CD14-positive monocyte (primary cell): ENCODE results near the gene DPCD. TPM values are rescaled to one million over a fixed set of nuclear protein-coding genes. Genes with fewer than 3 reads are reported as not detected.

ENCODE experiments used
- DNase-seq, 3 donors: peaks; one replicate each; pipeline ENCODE4 v3.0.0-alpha.2; 2011 to 2022
- H2AFZ ChIP-seq: 2 replicates; pipeline ENCODE4 v1.6.0; 2012; ENCODE audit warnings: mild to moderate bottlenecking, low read depth, low read length, inconsistent platforms; ENCODE audit not compliant: insufficient read depth, poor library complexity, severe bottlenecking
- H3K27ac ChIP-seq, 2 donors: 1 replicate in 1 of 2; 2 replicates in 1 of 2; pipeline ENCODE4 v1.5.1; 2012 to 2013; ENCODE audit warnings: low read length in 2 of 2, control low read depth in 1 of 2, inconsistent platforms in 1 of 2, low read depth in 1 of 2, mild to moderate bottlenecking in 1 of 2
- H3K27me3 ChIP-seq, 2 donors: one replicate each; pipeline versions ENCODE4 v1.6.0 to v1.6.1; 2011 to 2013; ENCODE audit warnings: low read length in 2 of 2; ENCODE audit not compliant: control insufficient read depth in 2 of 2, insufficient read depth in 2 of 2
- H3K36me3 ChIP-seq, 2 donors: replicated peaks in 1 of 2; 1 replicate in 1 of 2; 2 replicates in 1 of 2; pipeline versions ENCODE4 v1.5.1 to v1.6.1; 2012 to 2013; ENCODE audit warnings: low read length in 2 of 2, control low read depth in 1 of 2, inconsistent platforms in 1 of 2, mild to moderate bottlenecking in 1 of 2; ENCODE audit not compliant: insufficient read depth in 2 of 2, control insufficient read depth in 1 of 2
- H3K4me1 ChIP-seq, 2 donors: 1 replicate in 1 of 2; 2 replicates in 1 of 2; pipeline versions ENCODE4 v1.5.1 to v1.6.1; 2012 to 2013; ENCODE audit warnings: low read length in 2 of 2, control low read depth in 1 of 2, inconsistent platforms in 1 of 2, mild to moderate bottlenecking in 1 of 2, moderate library complexity in 1 of 2; ENCODE audit not compliant: insufficient read depth in 2 of 2, control insufficient read depth in 1 of 2
- H3K4me2 ChIP-seq: replicated peaks from 2 replicates; pipeline ENCODE3; 2012; ENCODE audit warnings: low read length, moderate library complexity, mild to moderate bottlenecking; ENCODE audit not compliant: poor library complexity, severe bottlenecking; ENCODE audit errors: extremely low read depth
- H3K4me3 ChIP-seq, 3 experiments: fragments of 200-600 bp in 1 of 3; sonication (generic) in 1 of 3; replicated peaks in 1 of 3; 1 replicate in 2 of 3; 2 replicates in 1 of 3; pipeline ENCODE4 v1.5.1; 2011 to 2013; ENCODE audit warnings: low read length in 3 of 3, mild to moderate bottlenecking in 3 of 3, control low read depth in 2 of 3, low read depth in 2 of 3, inconsistent platforms in 1 of 3, moderate library complexity in 1 of 3
- H3K79me2 ChIP-seq: 2 replicates; pipeline ENCODE4 v1.6.0; 2012; ENCODE audit warnings: mild to moderate bottlenecking, control low read depth, inconsistent platforms, low read length, moderate library complexity; ENCODE audit not compliant: insufficient read depth
- H3K9ac ChIP-seq: 2 replicates; pipeline ENCODE4 v1.6.0; 2017; ENCODE audit warnings: low read length, mild to moderate bottlenecking; ENCODE audit not compliant: insufficient read depth, poor library complexity, severe bottlenecking
- H3K9me3 ChIP-seq, 2 donors: replicated peaks in 1 of 2; 1 replicate in 1 of 2; 2 replicates in 1 of 2; pipeline versions ENCODE4 v1.5.1 to v1.6.1; 2012 to 2013; ENCODE audit warnings: low read length in 2 of 2, control low read depth in 1 of 2; ENCODE audit not compliant: control insufficient read depth in 1 of 2, insufficient read depth in 1 of 2
- H4K20me1 ChIP-seq: 2 replicates; pipeline ENCODE4 v1.6.0; 2012; ENCODE audit warnings: mild to moderate bottlenecking, low read length, control low read depth, moderate library complexity; ENCODE audit not compliant: insufficient read depth
- H3K27ac Mint-ChIP-seq, 7 donors: one replicate each; pipeline ENCODE4 v1.8.0; 2020; ENCODE audit warnings: mild to moderate bottlenecking in 7 of 7, mixed read lengths in 7 of 7, moderate library complexity in 6 of 7, inconsistent platforms in 2 of 7
- H3K27me3 Mint-ChIP-seq, 3 donors: one replicate each; pipeline ENCODE4 v1.8.0; 2021 to 2022; ENCODE audit warnings: low read depth in 3 of 3, mild to moderate bottlenecking in 3 of 3, mixed read lengths in 3 of 3, moderate library complexity in 3 of 3, inconsistent platforms in 1 of 3
- H3K36me3 Mint-ChIP-seq, 2 donors: one replicate each; pipeline ENCODE4 v1.8.0; 2020; ENCODE audit warnings: mixed read lengths in 2 of 2, inconsistent platforms in 1 of 2, mild to moderate bottlenecking in 1 of 2
- H3K4me1 Mint-ChIP-seq: one replicate; pipeline ENCODE4 v1.8.0; 2020; ENCODE audit warnings: mild to moderate bottlenecking, mixed read lengths
- H3K4me3 Mint-ChIP-seq, 2 donors: one replicate each; pipeline ENCODE4 v1.8.0; 2020; ENCODE audit warnings: mild to moderate bottlenecking in 2 of 2, mixed read lengths in 2 of 2, moderate library complexity in 1 of 2
- H3K9me3 Mint-ChIP-seq, 7 donors: one replicate each; pipeline ENCODE4 v1.8.0; 2020 to 2022; ENCODE audit warnings: mixed read lengths in 7 of 7, mild to moderate bottlenecking in 6 of 7, moderate library complexity in 6 of 7, inconsistent platforms in 2 of 7
- CTCF ChIP-seq: fragments of 200-600 bp; IDR thresholded peaks from one replicate; pipeline ENCODE4 v1.8.0; 2022; ENCODE audit warnings: antibody characterized with exemption, mild to moderate bottlenecking
- whole genome bisulfite sequencing: methylation state at CpG from one replicate; pipeline ENCODE4 v1.1.5; 2013; ENCODE audit warnings: missing lambda C conversion rate; ENCODE audit not compliant: insufficient coverage; 5-methylcytosine and 5-hydroxymethylcytosine counted together
- intact Hi-C, 2 donors: fragments of 100-400 bp; cut with micrococcal nuclease; formaldehyde crosslinking; loops; one replicate each; pipeline versions ENCODE4 v1.15.0 to v1.15.1; 2023
- polyA plus RNA-seq, 3 donors: library from polyadenylated mRNA; depleted of rRNA in 1 of 3; unstranded in 2 of 3; stranded (reverse) in 1 of 3; fragments of 300-500 nt in 2 of 3; fragments of >200 nt in 1 of 3; fragmentation: Illumina TruSeq in 2 of 3; gene quantifications; 1 replicate in 2 of 3; 2 replicates in 1 of 3; pipeline ENCODE4 v1.2.3, GENCODE V29; 2012 to 2021

The DPCD gene
- polyA plus RNA-seq, 3 donors = 8.6 to 17.0 (median 9.0) TPM

GRCh38 chr10:101561068-101561915, 26.8 kb upstream of the DPCD start:
- Mint-ChIP-seq H3K36me3 (peaks cover 0 to 2% of the 10 kb centered on the region in 2 donors), H3K4me1 (peaks cover 12% of the 10 kb centered on the region), H3K9me3 (peaks cover 0 to 5% (median 0%) of the 10 kb centered on the region in 7 donors), H3K4me3 (no peak overlapping the region), H3K27me3 (peaks cover 24 to 40% (median 39%) of the 10 kb centered on the region in 3 donors), H3K27ac (peak overlapping the region in 1 of 7 donors; percentile 10)
- intact Hi-C loops = loop anchor here in 1 of 2 donors (10.0 kb wide), 1 partner anchor 286 kb away; no protein-coding TSS in a partner anchor
- Histone ChIP-seq H3K4me3 (no peak overlapping the region), H3K4me1 (peaks cover 0 to 4% of the 10 kb centered on the region in 2 donors), H2AFZ (no peak overlapping the region), H4K20me1 (no peaks in the 10 kb centered on the region), H3K9me3 (peaks cover 0 to 3% of the 10 kb centered on the region in 2 donors), H3K36me3 (no peaks in the 10 kb centered on the region), H3K27ac (no peak overlapping the region), H3K27me3 (peaks cover 7 to 18% of the 10 kb centered on the region in 2 donors), H3K9ac (no peak overlapping the region), H3K4me2 (no peak overlapping the region), H3K79me2 (no peaks in the 10 kb centered on the region)
- DNase-seq = no peak
- TF ChIP-seq CTCF = no peak
- WGBS = 87% methylated on average over 4 of the region's 15 CpGs

- Histone ChIP-seq H3K27me3 (peaks cover 14 to 27% of the 10 kb centered on the region in 2 donors), H3K4me3 (no peak overlapping the region), H4K20me1 (no peaks in the 10 kb centered on the region), H3K36me3 (no peaks in the 10 kb centered on the region), H3K27ac (no peak overlapping the region), H3K9me3 (peaks cover 0 to 10% of the 10 kb centered on the region in 2 donors), H3K9ac (no peak overlapping the region), H3K4me1 (peaks cover 0 to 9% of the 10 kb centered on the region in 2 donors), H3K4me2 (no peak overlapping the region), H2AFZ (no peak overlapping the region), H3K79me2 (no peaks in the 10 kb centered on the region)
- no peak for TF ChIP-seq CTCF
- DNase-seq = no peak
- Mint-ChIP-seq H3K9me3 (peaks cover 0 to 5% (median under 1%) of the 10 kb centered on the region in 7 donors), H3K36me3 (peaks cover 0 to 4% of the 10 kb centered on the region in 2 donors), H3K27ac (no peak overlapping the region), H3K27me3 (peaks cover 33 to 49% (median 47%) of the 10 kb centered on the region in 3 donors), H3K4me3 (no peak overlapping the region), H3K4me1 (peaks cover 16% of the 10 kb centered on the region)
- intact Hi-C loops = loop anchor here in 1 of 2 donors (10.0 kb wide), 1 partner anchor 287 kb away; no protein-coding TSS in a partner anchor
- 100% methylated on average over 5 of the region's 5 CpGs for WGBS
Measured at GRCh38 chr10:101562231-101562630, 25.9 kb upstream of the DPCD start.
